Measurements from ENCODE around the gene HFE.

GRCh38 chr6:26051665-26052310, 35.4 kb upstream of the HFE start:
- TF ChIP-seq GATA2 (IDR thresholded peaks at IDR 0.05; ENCODE audit: low read depth, low read length): no peak
- no peak for TF ChIP-seq GATA3 (IDR thresholded peaks at IDR 0.05; ENCODE audit: low read depth, low read length)

All from SH-SY5Y (cell line).